ENCODE data around the gene FAM78B. TPM values are rescaled to one million over a fixed set of nuclear protein-coding genes. Genes with fewer than 3 reads are reported as not detected.

Gene FAM78B
- total and polyA plus RNA-seq, 2 experiments from 2014 or later = 0.77 TPM; not detected in 1

- Histone ChIP-seq H4K20me1 (ENCODE audit: insufficient read depth, poor library complexity, severe bottlenecking) (no peaks in the 10 kb centered on the region), H3K9me3 (ENCODE audit: low read depth) (no peaks in the 10 kb centered on the region), H3K79me2 (no peaks in the 10 kb centered on the region), H3K27me3 (no peaks in the 10 kb centered on the region), H2AFZ (no peak overlapping the region), H3K9me2 (replicated peaks; ENCODE audit: insufficient read depth) (no peaks in the 10 kb centered on the region), H3K36me3 (replicated peaks; ENCODE audit: insufficient read depth, low read depth) (no peaks in the 10 kb centered on the region), H3K4me1 (ENCODE audit: insufficient read depth) (no peaks in the 10 kb centered on the region), H3K4me3 (no peak overlapping the region), H3K27ac (no peak overlapping the region), H3K4me2 (no peak overlapping the region)
- TF ChIP-seq EZH2phosphoT487 (IDR thresholded peaks at IDR 0.05; ENCODE audit: low read depth, severe bottlenecking, unreplicated experiment) (no peak), EZH2 (IDR thresholded peaks at IDR 0.05; ENCODE audit: borderline replicate concordance) (no peak), CTCF (IDR thresholded peaks at IDR 0.05; ENCODE audit: poor library complexity) (no peak)
- DNase-seq (ENCODE audit: low spot score) = no peak
- 82% methylated on average over 5 of the region's 5 CpGs for WGBS (ENCODE audit: low lambda C conversion rate, missing lambda C conversion rate)
Observed at GRCh38 chr1:166036092-166036491, 130.7 kb downstream of the FAM78B start.

GRCh38 chr1:166032572-166033371 lies 134.0 kb downstream of the FAM78B start:
- no peak overlapping the region for H3K4me3 ChIP-seq
- no peaks in the 10 kb centered on the region for H3K9me3 ChIP-seq (ENCODE audit: low read depth)
- WGBS (ENCODE audit: low lambda C conversion rate, missing lambda C conversion rate) = 88% methylated on average over 11 of the region's 11 CpGs
- H3K4me2 ChIP-seq = no peak overlapping the region
- no peaks in the 10 kb centered on the region for H4K20me1 ChIP-seq (ENCODE audit: insufficient read depth, poor library complexity, severe bottlenecking)
- TF ChIP-seq EZH2 (IDR thresholded peaks at IDR 0.05; ENCODE audit: borderline replicate concordance) (no peak), CTCF (IDR thresholded peaks at IDR 0.05; ENCODE audit: poor library complexity) (no peak), EZH2phosphoT487 (IDR thresholded peaks at IDR 0.05; ENCODE audit: low read depth, severe bottlenecking, unreplicated experiment) (no peak)
- no peak for DNase-seq (ENCODE audit: low spot score)
- H3K27ac ChIP-seq = no peak overlapping the region
- H3K4me1 ChIP-seq (ENCODE audit: insufficient read depth) = no peaks in the 10 kb centered on the region
- H3K9me2 ChIP-seq (replicated peaks; ENCODE audit: insufficient read depth) = no peaks in the 10 kb centered on the region
- H2AFZ ChIP-seq = no peak overlapping the region
- no peaks in the 10 kb centered on the region for H3K79me2 ChIP-seq
- no peaks in the 10 kb centered on the region for H3K36me3 ChIP-seq (replicated peaks; ENCODE audit: insufficient read depth, low read depth)
- no peaks in the 10 kb centered on the region for H3K27me3 ChIP-seq

GRCh38 chr1:166031932-166032571 lies 134.7 kb downstream of the FAM78B start:
- H3K4me1 ChIP-seq (ENCODE audit: insufficient read depth) = no peaks in the 10 kb centered on the region
- no peaks in the 10 kb centered on the region for H4K20me1 ChIP-seq (ENCODE audit: insufficient read depth, poor library complexity, severe bottlenecking)
- 91% methylated on average over 1 of the region's 1 CpG for whole genome bisulfite sequencing (ENCODE audit: low lambda C conversion rate, missing lambda C conversion rate)
- no peak overlapping the region for H3K4me2 ChIP-seq
- H3K79me2 ChIP-seq = no peaks in the 10 kb centered on the region
- H3K4me3 ChIP-seq = no peak overlapping the region
- no peaks in the 10 kb centered on the region for H3K36me3 ChIP-seq (replicated peaks; ENCODE audit: insufficient read depth, low read depth)
- H3K27ac ChIP-seq = no peak overlapping the region
- TF ChIP-seq EZH2 (IDR thresholded peaks at IDR 0.05; ENCODE audit: borderline replicate concordance) (no peak), CTCF (IDR thresholded peaks at IDR 0.05; ENCODE audit: poor library complexity) (no peak), EZH2phosphoT487 (IDR thresholded peaks at IDR 0.05; ENCODE audit: low read depth, severe bottlenecking, unreplicated experiment) (no peak)
- no peaks in the 10 kb centered on the region for H3K9me2 ChIP-seq (replicated peaks; ENCODE audit: insufficient read depth)
- no peaks in the 10 kb centered on the region for H3K27me3 ChIP-seq
- no peaks in the 10 kb centered on the region for H3K9me3 ChIP-seq (ENCODE audit: low read depth)
- no peak for DNase-seq (ENCODE audit: low spot score)
- H2AFZ ChIP-seq = no peak overlapping the region
